Stomach (tissue), 9 donors: ENCODE data around the gene TEX53. TPM values are rescaled to one million over a fixed set of nuclear protein-coding genes. Genes with fewer than 3 reads are reported as not detected.

Experiments
- DNase-seq, 2 donors: peaks; one replicate each; pipeline versions ENCODE4 v3.0.0 to v3.0.0-alpha.2; 2013 to 2019
- H3K27ac ChIP-seq, 5 donors: fragments of 200-600 bp in 4 of 5; sonication (generic) in 4 of 5; one replicate each; pipeline ENCODE4 v1.5.1; 2013 to 2019; ENCODE audit warnings: mild to moderate bottlenecking in 1 of 5, moderate library complexity in 1 of 5
- H3K27me3 ChIP-seq, 3 donors: fragments of 200-600 bp; sonication (generic); one replicate each; pipeline ENCODE4 v1.5.1; 2017 to 2019; ENCODE audit warnings: mixed run types in 1 of 3
- H3K36me3 ChIP-seq, 4 donors: fragments of 200-600 bp; sonication (generic); 1 replicate in 3 of 4; 2 replicates in 1 of 4; pipeline ENCODE4 v1.5.1; 2016 to 2019
- H3K4me1 ChIP-seq, 4 donors: fragments of 200-600 bp; sonication (generic); one replicate each; pipeline ENCODE4 v1.5.1; 2016 to 2019
- H3K4me3 ChIP-seq, 4 donors: fragments of 200-600 bp; sonication (generic) in 3 of 4; one replicate each; pipeline ENCODE4 v1.5.1; 2016 to 2019; ENCODE audit warnings: mild to moderate bottlenecking in 1 of 4
- H3K9me3 ChIP-seq, 4 donors: fragments of 200-600 bp; sonication (generic); one replicate each; pipeline ENCODE4 v1.5.1; 2016 to 2019
- EP300 ChIP-seq: sonication (generic); formaldehyde crosslinking; IDR thresholded peaks from one replicate; pipeline ENCODE4 v1.6.1; 2017; ENCODE audit warnings: antibody characterized with exemption
- POLR2A ChIP-seq, 4 donors: fragments of 450-650 bp; IDR thresholded peaks; one replicate each; pipeline ENCODE4 v1.6.1; 2016; ENCODE audit warnings: antibody characterized with exemption in 4 of 4, control low read depth in 2 of 4, mild to moderate bottlenecking in 1 of 4, moderate library complexity in 1 of 4
- POLR2AphosphoS5 ChIP-seq, 3 donors: sonication (generic); formaldehyde crosslinking; IDR thresholded peaks; one replicate each; pipeline ENCODE4 v1.6.1; 2016; ENCODE audit warnings: antibody characterized with exemption in 3 of 3
- WGBS, 5 donors: extraction: QIAGEN DNeasy Blood & Tissue Kit in 3 of 5; methylation state at CpG; one replicate each; pipeline versions ENCODE4 v1.1.5 to v1.1.7; 2013 to 2018; 5-methylcytosine and 5-hydroxymethylcytosine counted together
- intact Hi-C: fragments of 100-400 bp; cut with DNase I; formaldehyde crosslinking; loops from one replicate; pipeline ENCODE4 v1.15.1; 2023; ENCODE audit warnings: low total_unique reads
- polyA plus RNA-seq, 3 donors: library from polyadenylated mRNA; stranded (reverse); fragments of 200-250 nt; gene quantifications; one replicate each; pipeline ENCODE4 v1.2.3, GENCODE V29; 2013
- small RNA-seq, 4 donors: library from RNA; depleted of rRNA; stranded (forward); fragments of <200 nt; gene quantifications; one replicate each; pipeline ENCODE3, GENCODE V24; 2016
- total RNA-seq, 5 donors: library from RNA; depleted of rRNA; stranded (reverse); fragments of >200 nt; gene quantifications; one replicate each; pipeline versions ENCODE4 v1.1.0 to v1.2.3, GENCODE V29; 2014 to 2016
- TF ChIP-seq, protein P1 (sequence below), 7 experiments: fragments of 450-650 bp in 4 of 7; fragments of 200-600 bp in 3 of 7; sonication (generic) in 3 of 7; IDR thresholded peaks; one replicate each; pipeline ENCODE4 v1.5.1; 2016 to 2019; ENCODE audit warnings: antibody characterized with exemption in 7 of 7, control low read depth in 2 of 7, mild to moderate bottlenecking in 1 of 7
- donor health status: healthy with polysubstance abuse.
- donor health status: Bipolar disorder and iron deficiency.
- donor health status: healthy.

The TEX53 gene
- total and polyA plus RNA-seq, 8 donors, result not detected

DNA sequence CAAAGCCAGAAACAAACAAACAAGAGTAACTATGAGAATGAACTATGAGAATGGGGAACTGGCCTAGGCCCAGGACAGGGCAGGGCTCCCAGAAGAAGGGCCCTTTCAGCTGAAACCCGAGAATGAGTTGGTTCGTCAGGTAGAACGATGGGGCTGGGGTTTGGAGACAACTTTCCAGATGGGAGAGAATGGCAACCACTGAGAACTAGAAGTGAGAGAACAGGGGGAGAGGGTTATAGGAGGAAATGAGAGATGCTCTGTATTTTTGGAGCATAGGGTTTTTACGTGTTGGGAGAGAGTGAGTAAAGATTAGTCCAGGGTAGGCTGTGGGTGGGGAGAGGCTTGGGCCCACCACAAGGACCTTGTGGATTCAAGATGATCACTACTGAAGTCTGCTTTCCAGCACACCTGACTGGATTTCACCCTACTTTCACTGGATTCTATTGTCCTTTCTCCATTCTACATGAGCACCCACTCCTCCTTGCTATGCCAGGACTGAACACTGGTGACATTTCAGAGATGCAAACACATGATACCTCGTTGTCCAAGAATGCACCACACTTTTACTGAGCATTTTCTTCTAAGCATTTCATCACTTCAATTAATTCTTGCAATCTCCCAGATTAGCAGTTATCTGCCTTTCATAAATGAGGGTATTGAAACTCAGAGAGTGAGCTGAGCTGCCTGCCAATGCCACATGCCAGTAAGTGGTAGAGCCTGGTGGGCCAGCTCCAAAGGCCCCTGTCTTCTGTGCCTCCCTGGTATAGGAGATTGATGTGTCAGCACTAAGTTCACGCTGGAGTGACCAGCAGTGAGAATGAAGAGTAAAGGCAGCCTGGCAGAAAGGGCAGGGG lies 49.7 kb downstream of the TEX53 start:
- Histone ChIP-seq H3K36me3 (no peaks in the 10 kb centered on the region), H3K4me3 (no peak overlapping the region), H3K27me3 (no peaks in the 10 kb centered on the region), H3K4me1 (peaks cover 11 to 32% (median 23%) of the 10 kb centered on the region in 4 donors), H3K9me3 (no peaks in the 10 kb centered on the region), H3K27ac (no peak overlapping the region)
- 71 to 84% (median 77%) methylated on average over 6 of the region's 6 CpGs for WGBS, 5 donors
- TF ChIP-seq POLR2A (IDR thresholded peaks at IDR 0.05), result no peak
- TF ChIP-seq POLR2AphosphoS5 (IDR thresholded peaks at IDR 0.05), result no peak
- no peak for TF ChIP-seq EP300
- TF ChIP-seq, protein P1, sequence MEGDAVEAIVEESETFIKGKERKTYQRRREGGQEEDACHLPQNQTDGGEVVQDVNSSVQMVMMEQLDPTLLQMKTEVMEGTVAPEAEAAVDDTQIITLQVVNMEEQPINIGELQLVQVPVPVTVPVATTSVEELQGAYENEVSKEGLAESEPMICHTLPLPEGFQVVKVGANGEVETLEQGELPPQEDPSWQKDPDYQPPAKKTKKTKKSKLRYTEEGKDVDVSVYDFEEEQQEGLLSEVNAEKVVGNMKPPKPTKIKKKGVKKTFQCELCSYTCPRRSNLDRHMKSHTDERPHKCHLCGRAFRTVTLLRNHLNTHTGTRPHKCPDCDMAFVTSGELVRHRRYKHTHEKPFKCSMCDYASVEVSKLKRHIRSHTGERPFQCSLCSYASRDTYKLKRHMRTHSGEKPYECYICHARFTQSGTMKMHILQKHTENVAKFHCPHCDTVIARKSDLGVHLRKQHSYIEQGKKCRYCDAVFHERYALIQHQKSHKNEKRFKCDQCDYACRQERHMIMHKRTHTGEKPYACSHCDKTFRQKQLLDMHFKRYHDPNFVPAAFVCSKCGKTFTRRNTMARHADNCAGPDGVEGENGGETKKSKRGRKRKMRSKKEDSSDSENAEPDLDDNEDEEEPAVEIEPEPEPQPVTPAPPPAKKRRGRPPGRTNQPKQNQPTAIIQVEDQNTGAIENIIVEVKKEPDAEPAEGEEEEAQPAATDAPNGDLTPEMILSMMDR (IDR thresholded peaks at IDR 0.05), result no peak
- intact Hi-C loops, result no loop called here
- DNase-seq, result no peak

DNA sequence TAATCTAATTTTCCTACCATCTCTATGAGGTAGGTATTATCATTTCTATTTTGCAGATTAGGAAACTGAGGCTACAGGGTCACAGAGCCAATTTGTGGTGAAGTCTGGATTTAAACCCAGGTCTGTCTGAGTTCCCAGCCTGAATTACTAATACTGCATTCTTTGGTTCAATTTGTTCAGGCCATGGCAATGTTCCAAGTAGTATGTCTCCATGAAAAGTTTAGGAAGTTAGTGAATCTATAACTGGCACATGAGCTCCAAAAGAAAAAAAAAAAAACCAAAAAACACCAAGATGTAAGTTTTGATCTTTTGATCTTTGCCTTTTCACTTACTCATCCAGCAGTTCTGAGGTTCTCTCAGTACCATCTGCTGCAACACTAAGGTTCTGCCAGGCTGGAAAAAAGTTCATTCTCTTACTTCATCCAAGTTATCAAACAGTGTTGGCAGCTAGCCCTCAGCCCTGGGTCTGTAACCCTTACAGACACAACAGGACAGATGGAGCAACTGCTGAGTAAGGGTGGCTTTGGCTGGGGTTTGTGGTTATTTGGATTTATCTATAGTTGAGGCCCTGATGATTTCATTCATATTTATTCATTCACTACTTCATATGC lies 50.9 kb downstream of the TEX53 start:
- H3K27me3 ChIP-seq, result no peaks in the 10 kb centered on the region
- no peaks in the 10 kb centered on the region for H3K36me3 ChIP-seq
- peak in 1 of 2 donors; percentile 64 for DNase-seq
- H3K9me3 ChIP-seq, result peaks cover 0 to 5% (median 0%) of the 10 kb centered on the region in 4 donors
- intact Hi-C loops, result no loop called here
- H3K4me3 ChIP-seq, result no peak overlapping the region
- H3K4me1 ChIP-seq, result peaks cover 0 to 20% (median 11%) of the 10 kb centered on the region in 4 donors
- no peak for TF ChIP-seq EP300
- TF ChIP-seq POLR2AphosphoS5 (IDR thresholded peaks at IDR 0.05), result peak in 1 of 3 donors; percentile 27
- peak overlapping the region in 1 of 5 donors; percentile 17 for H3K27ac ChIP-seq

Small RNA genes within 50 kb of the gene (small RNA-seq; reads per million reads assigned to genes)
- gene RF00019, result 0 reads per million in 4 donors

Other genes starting within 250 kb of the TEX53 start
- 10 to 100 TPM in 2 of 5 donors, 1 to 10 TPM in 3; 2.3 to 70.1 (median 4.1) TPM for gene WHRN, start 152.3 kb downstream of the TEX53 start, total RNA-seq
- gene WHRN, start 152.3 kb downstream of the TEX53 start, polyA plus RNA-seq, result 1 to 10 TPM; 2.4 to 8.5 (median 5.5) TPM
- gene ATP6V1G1, start 70.0 kb downstream of the TEX53 start, total RNA-seq, result 100 to 1,000 TPM in 3 of 5 donors, 10 to 100 TPM in 2; 27.5 to 259 (median 159) TPM
- 100 to 1,000 TPM; 137 to 302 (median 263) TPM for gene ATP6V1G1, start 70.0 kb downstream of the TEX53 start, polyA plus RNA-seq
- gene TMEM268, start 46.5 kb downstream of the TEX53 start, total RNA-seq, result 10 to 100 TPM in 2 of 5 donors, 1 to 10 TPM in 3; 4.1 to 33.3 (median 6.2) TPM
- 1 to 10 TPM; 3.6 to 4.6 (median 4.1) TPM for gene TMEM268, start 46.5 kb downstream of the TEX53 start, polyA plus RNA-seq
- gene TEX48, start 24.4 kb upstream of the TEX53 start, total RNA-seq, result not detected
- not detected for gene TEX48, start 24.4 kb upstream of the TEX53 start, polyA plus RNA-seq
- gene TNFSF15, start 148.2 kb upstream of the TEX53 start, total RNA-seq, result 10 to 100 TPM in 1 of 5 donors, 1 to 10 TPM in 4; 1.4 to 12.3 (median 5.9) TPM
- gene TNFSF15, start 148.2 kb upstream of the TEX53 start, polyA plus RNA-seq, result 1 to 10 TPM in 2 of 3 donors, under 1 TPM in 1; 0.31 to 1.1 (median 1.1) TPM